Lower leg skin (tissue), 4 donors: Measurements from ENCODE around the gene LCE2A. TPM values are rescaled to one million over a fixed set of nuclear protein-coding genes. Genes with fewer than 3 reads are reported as not detected.

Experiments
- DNase-seq, 2 donors: peaks; one replicate each; pipeline ENCODE4 v3.0.0-alpha.2; 2019; ENCODE audit warnings: low spot score in 2 of 2
- H3K4me3 ChIP-seq: fragments of 200-600 bp; sonication (generic); 2 replicates; pipeline ENCODE4 v1.5.1; 2017; ENCODE audit warnings: mild to moderate bottlenecking, low read depth; ENCODE audit not compliant: poor library complexity, severe bottlenecking
- CTCF ChIP-seq, 3 donors: fragments of 450-650 bp; IDR thresholded peaks; one replicate each; pipeline ENCODE4 v1.5.1; 2016; ENCODE audit warnings: antibody characterized with exemption in 3 of 3, mild to moderate bottlenecking in 3 of 3, moderate library complexity in 2 of 3
- POLR2A ChIP-seq, 2 donors: fragments of 450-650 bp; IDR thresholded peaks; one replicate each; pipeline ENCODE4 v1.6.1; 2016 to 2017; ENCODE audit warnings: antibody characterized with exemption in 2 of 2, mild to moderate bottlenecking in 1 of 2, moderate library complexity in 1 of 2
- WGBS, 2 donors: methylation state at CpG; one replicate each; pipeline ENCODE4 v1.1.5; 2018; 5-methylcytosine and 5-hydroxymethylcytosine counted together
- intact Hi-C: fragments of 100-400 bp; cut with DNase I; formaldehyde crosslinking; loops from one replicate; pipeline ENCODE4 v1.15.0; 2023; ENCODE audit warnings: low total_unique reads
- total RNA-seq, 4 donors: library from RNA; depleted of rRNA; stranded (reverse); fragments of >200 nt; gene quantifications; one replicate each; pipeline ENCODE4 v1.1.0, GENCODE V29; 2016

The LCE2A gene
- total RNA-seq, 4 donors from 2014 or later, result 243 to 569 (median 350) TPM

- WGBS, 2 donors, result 77 to 81% methylated on average over 4 of the region's 4 CpGs
Measured at GRCh38 chr1:152699746-152700145, 1.6 kb downstream of the LCE2A start.

DNA sequence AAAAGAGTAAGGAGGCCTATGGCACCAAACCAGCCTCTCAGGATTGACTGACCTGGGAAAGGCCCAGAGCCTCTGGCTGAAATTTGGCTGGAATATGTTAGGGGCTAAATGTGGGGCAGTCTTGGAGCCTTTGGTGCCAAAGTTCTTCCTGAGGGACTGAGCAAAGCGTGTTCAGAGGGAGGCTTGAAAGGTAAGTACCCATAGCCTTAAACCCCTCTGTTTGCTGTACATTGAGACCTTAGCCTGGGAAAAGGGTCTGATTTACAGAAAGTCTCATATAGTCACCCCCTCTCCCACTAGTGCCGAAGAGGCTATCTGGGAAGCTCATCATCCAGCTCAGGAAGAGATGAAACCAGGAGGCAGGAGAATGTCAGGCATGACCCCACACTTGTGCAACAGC lies 9.7 kb downstream of the LCE2A start, which contains the start of gene LCE4A:
LCE4A (plus strand) TSS at position 301 of the 400 bp plus-strand sequence. CDS start 916 bp downstream, outside the sequence.
- no peak within 1 kb of the TSS for H3K4me3 ChIP-seq
- intact Hi-C loops, result no loop called here
- 85 to 86% methylated on average over 2 of the region's 2 CpGs for WGBS, 2 donors
- TF ChIP-seq POLR2A (IDR thresholded peaks at IDR 0.05) (no peak), CTCF (IDR thresholded peaks at IDR 0.05) (no peak)
- no peak for DNase-seq

More at GRCh38 chr1:152699746-152700145, 1.6 kb downstream of the LCE2A start:
- TF ChIP-seq POLR2A (IDR thresholded peaks at IDR 0.05), result no peak
- TF ChIP-seq CTCF (IDR thresholded peaks at IDR 0.05), result no peak
- intact Hi-C loops, result no loop called here
- H3K4me3 ChIP-seq, result no peak overlapping the region
- no peak for DNase-seq

DNA sequence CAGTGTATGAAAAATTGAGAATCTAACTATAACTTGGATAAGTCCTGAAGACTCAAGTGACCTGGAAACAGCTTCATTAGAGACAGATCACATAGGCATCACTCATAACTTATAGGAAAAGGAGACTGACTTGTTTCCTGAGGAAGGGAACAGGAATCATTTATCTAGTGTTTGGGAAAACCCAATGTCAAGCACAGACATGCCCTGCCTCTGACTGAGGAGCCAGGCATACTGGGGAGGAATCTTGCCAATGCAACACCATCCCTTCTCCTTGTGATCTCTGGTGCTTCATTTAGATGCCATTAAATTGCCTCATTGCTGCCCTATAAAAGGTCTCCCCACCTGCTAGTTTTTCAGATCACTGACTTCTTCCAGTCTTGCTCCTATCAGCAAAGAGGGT lies 20.1 kb downstream of the LCE2A start:
- no peak for TF ChIP-seq POLR2A (IDR thresholded peaks at IDR 0.05)
- no peak for TF ChIP-seq CTCF (IDR thresholded peaks at IDR 0.05)
- intact Hi-C loops, result no loop called here
- no peak for DNase-seq
- no peak overlapping the region for H3K4me3 ChIP-seq

DNA sequence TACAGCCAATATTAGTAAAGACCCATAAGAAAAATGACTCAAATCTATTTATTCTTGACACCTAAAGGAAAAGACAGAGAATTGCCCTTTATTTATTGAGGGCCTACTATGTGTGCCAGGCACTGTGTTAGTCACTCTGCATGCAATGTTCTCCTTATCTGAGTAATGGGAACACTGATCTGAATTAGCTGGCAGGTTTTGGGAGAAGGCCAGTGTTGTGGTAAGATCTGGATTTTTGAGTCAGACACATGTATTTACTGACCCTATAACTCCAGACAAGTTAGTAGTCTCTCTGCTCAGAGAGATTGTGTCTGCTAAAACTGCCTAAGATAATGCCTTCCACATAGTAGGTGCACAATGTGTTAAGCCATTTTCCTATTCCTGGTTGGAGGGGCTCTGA lies 27.1 kb downstream of the LCE2A start:
- H3K4me3 ChIP-seq, result no peak overlapping the region
- no peak for DNase-seq
- intact Hi-C loops, result no loop called here
- TF ChIP-seq POLR2A (IDR thresholded peaks at IDR 0.05), result no peak
- TF ChIP-seq CTCF (IDR thresholded peaks at IDR 0.05), result no peak

GRCh38 chr1:152728986-152729385 lies 30.8 kb downstream of the LCE2A start:
- DNase-seq, result no peak
- 64 to 78% methylated on average over 1 of the region's 1 CpG for WGBS, 2 donors
- H3K4me3 ChIP-seq, result no peak overlapping the region
- intact Hi-C loops, result no loop called here
- no peak for TF ChIP-seq POLR2A (IDR thresholded peaks at IDR 0.05)
- TF ChIP-seq CTCF (IDR thresholded peaks at IDR 0.05), result no peak

GRCh38 chr1:152735648-152736047 lies 37.5 kb downstream of the LCE2A start:
- intact Hi-C loops, result no loop called here
- H3K4me3 ChIP-seq, result no peak overlapping the region
- DNase-seq, result no peak
- WGBS, 2 donors, result 15 to 28% methylated on average over 1 of the region's 1 CpG
- TF ChIP-seq CTCF (IDR thresholded peaks at IDR 0.05), result no peak
- no peak for TF ChIP-seq POLR2A (IDR thresholded peaks at IDR 0.05)
